NT2/D1 (cell line): ENCODE measurements around the gene SLC25A30.
"Not testable (repeated sequence)": the region's sequence is repeated elsewhere in the genome, so short reads cannot be mapped to it uniquely, and the experiment has no call there.

Source experiments
- DNase-seq: peaks from one replicate; pipeline ENCODE4 v3.0.0-alpha.2; 2011; ENCODE audit warnings: low read depth, low spot score
- H3K27me3 ChIP-seq: 2 replicates; pipeline ENCODE4 v1.6.0; 2011; ENCODE audit warnings: mild to moderate bottlenecking; ENCODE audit not compliant: insufficient read length, insufficient read depth
- H3K36me3 ChIP-seq: 2 replicates; pipeline ENCODE4 v1.6.1; 2011; ENCODE audit warnings: mild to moderate bottlenecking, low read length, mixed read lengths; ENCODE audit not compliant: insufficient read depth, insufficient read length
- H3K4me1 ChIP-seq: 2 replicates; pipeline ENCODE4 v1.5.1; 2011; ENCODE audit not compliant: insufficient read depth, insufficient read length
- H3K4me3 ChIP-seq: 2 replicates; pipeline ENCODE4 v1.5.1; 2011; ENCODE audit warnings: low read depth; ENCODE audit not compliant: insufficient read length
- H3K9ac ChIP-seq: 2 replicates; pipeline ENCODE4 v1.6.0; 2011; ENCODE audit warnings: low read depth; ENCODE audit not compliant: insufficient read length
- H3K9me3 ChIP-seq: 2 replicates; pipeline ENCODE4 v1.5.1; 2011; ENCODE audit warnings: mild to moderate bottlenecking, low read length; ENCODE audit not compliant: insufficient read depth
- SUZ12 ChIP-seq: IDR thresholded peaks from 2 replicates; pipeline ENCODE4 v1.6.1; 2011; ENCODE audit not compliant: insufficient read length, insufficient read depth; ENCODE audit errors: extremely low read depth
- YY1 ChIP-seq: IDR thresholded peaks from 2 replicates; pipeline ENCODE4 v1.6.1; 2011; ENCODE audit not compliant: insufficient read length, insufficient read depth
- ZNF274 ChIP-seq: IDR thresholded peaks from 2 replicates; pipeline ENCODE4 v1.6.1; 2011; ENCODE audit warnings: mild to moderate bottlenecking, low read depth, low read length

The SLC25A30 gene

DNA sequence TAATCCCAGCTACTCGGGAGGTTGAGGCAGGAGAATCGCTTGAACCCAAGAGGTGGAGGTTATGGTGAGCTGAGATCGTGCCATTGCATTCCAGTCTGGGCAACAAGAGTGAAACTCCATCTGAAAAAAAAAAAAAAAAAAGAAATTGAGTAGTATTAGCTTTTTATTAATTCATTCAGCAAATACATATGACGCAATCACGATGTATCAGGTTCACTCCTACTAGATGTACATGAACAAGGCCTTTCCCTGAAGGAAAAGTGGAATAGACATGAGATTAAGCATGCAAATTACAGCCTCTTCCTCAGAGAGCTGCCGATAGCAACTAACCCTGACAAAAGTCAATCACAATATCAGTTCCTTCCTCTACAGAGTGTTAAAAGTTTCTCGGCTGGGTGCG, 68.0 kb downstream of the SLC25A30 start:
- no peak overlapping the region for H3K4me3 ChIP-seq
- TF ChIP-seq SUZ12, result no peak
- TF ChIP-seq ZNF274, result no peak
- TF ChIP-seq YY1, result no peak
- no peak overlapping the region for H3K9ac ChIP-seq
- H3K9me3 ChIP-seq, result no peaks in the 10 kb centered on the region
- peaks cover 34% of the 10 kb centered on the region for H3K36me3 ChIP-seq
- H3K27me3 ChIP-seq, result no peaks in the 10 kb centered on the region
- no peak for DNase-seq
- no peaks in the 10 kb centered on the region for H3K4me1 ChIP-seq

DNA sequence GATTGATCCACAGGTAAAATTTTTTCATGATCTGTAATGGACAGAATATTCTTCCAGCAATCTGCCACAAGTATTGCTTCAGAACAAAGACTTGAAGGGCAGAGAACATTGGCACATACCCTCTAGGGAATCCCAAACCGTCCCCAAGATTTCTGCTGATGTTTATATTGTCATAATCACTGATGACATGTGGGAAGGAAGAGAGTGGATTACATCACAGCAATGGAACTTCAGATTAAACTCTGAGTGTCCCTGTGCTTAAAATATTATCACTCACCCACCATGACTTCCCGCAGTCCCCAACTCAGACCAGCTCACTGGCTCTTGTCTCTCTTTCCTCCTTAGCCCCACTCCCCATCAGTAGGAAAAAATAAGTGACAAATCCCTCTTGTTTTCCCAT, 68.7 kb downstream of the SLC25A30 start:
- TF ChIP-seq SUZ12 (no peak), YY1 (no peak), ZNF274 (no peak)
- Histone ChIP-seq H3K9ac (no peak overlapping the region), H3K4me3 (no peak overlapping the region), H3K4me1 (no peaks in the 10 kb centered on the region), H3K36me3 (peaks cover 37% of the 10 kb centered on the region), H3K27me3 (no peaks in the 10 kb centered on the region), H3K9me3 (no peaks in the 10 kb centered on the region)
- no peak for DNase-seq

GRCh38 chr13:45344064-45344463, 74.1 kb downstream of the SLC25A30 start:
- not testable (repeated sequence) for H3K9me3 ChIP-seq
- H3K36me3 ChIP-seq, result peaks cover 37% of the 10 kb centered on the region

More at GRCh38 chr13:45344064-45344463, 74.1 kb downstream of the SLC25A30 start:
- not testable (repeated sequence) for H3K4me3 ChIP-seq, H3K9ac ChIP-seq, H3K4me1 ChIP-seq, H3K27me3 ChIP-seq, DNase-seq
